Measurements from ENCODE around the gene UTF1. TPM values are rescaled to one million over a fixed set of nuclear protein-coding genes. Genes with fewer than 3 reads are reported as not detected.

Gene UTF1
- polyA plus RNA-seq, 3 donors: 0.14 to 0.48 (median 0.24) TPM

- Mint-ChIP-seq H3K9me3 (no peaks in the 10 kb centered on the region), H3K4me3 (no peak overlapping the region)
- 92% methylated on average over 10 of the region's 17 CpGs for WGBS (ENCODE audit: insufficient coverage)
Observed at GRCh38 chr10:133206356-133207040, 23.5 kb upstream of the UTF1 start.

DNA sequence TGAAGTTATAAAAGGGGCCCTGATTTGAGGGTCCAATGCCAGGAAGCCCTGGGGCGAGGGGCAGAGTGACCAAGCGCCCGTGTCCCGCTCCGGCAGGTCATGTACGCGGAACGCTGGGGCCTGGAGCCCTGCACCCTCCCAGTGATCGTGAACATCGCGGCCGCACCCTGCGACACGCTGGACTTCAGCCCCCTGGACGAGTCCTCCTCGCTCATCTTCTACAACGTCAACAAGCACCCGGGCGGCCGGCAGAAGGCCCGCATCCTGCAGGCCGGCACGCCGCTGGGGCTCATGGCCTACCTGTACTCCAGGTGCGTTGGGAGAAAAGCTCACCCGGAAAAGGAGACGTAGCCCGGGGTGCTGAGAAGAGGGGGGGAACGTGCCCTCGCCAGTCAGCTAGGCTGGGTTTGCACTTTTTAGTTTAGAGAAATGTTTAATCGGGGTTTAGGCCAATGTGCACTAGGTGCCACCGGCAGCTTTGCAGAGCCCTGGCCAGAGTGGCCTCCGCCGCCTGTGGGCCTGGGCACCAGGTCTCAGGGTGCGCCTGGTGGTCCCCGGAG lies 22.9 kb upstream of the UTF1 start:
- TF ChIP-seq CTCF (IDR thresholded peaks at IDR 0.05): no peak
- Histone ChIP-seq H3K4me1 (ENCODE audit: control insufficient read depth in 1 of 2, insufficient read depth in 2 of 2, low read length in 2 of 2) (no peaks in the 10 kb centered on the region), H4K20me1 (ENCODE audit: insufficient read depth, low read length) (no peaks in the 10 kb centered on the region), H3K4me3 (replicated peaks in 1 of 3; ENCODE audit: low read depth in 2 of 3, low read length in 3 of 3) (no peak overlapping the region), H3K36me3 (replicated peaks in 1 of 2; ENCODE audit: control insufficient read depth in 1 of 2, insufficient read depth in 2 of 2, low read length in 2 of 2) (no peaks in the 10 kb centered on the region), H3K79me2 (ENCODE audit: insufficient read depth, low read length) (no peaks in the 10 kb centered on the region), H3K27me3 (ENCODE audit: control insufficient read depth in 2 of 2, insufficient read depth in 2 of 2, low read length in 2 of 2) (no peaks in the 10 kb centered on the region), H3K9ac (ENCODE audit: insufficient read depth, low read length, poor library complexity, severe bottlenecking) (no peak overlapping the region), H3K9me3 (replicated peaks in 1 of 2; ENCODE audit: control insufficient read depth in 1 of 2, insufficient read depth in 1 of 2, low read length in 2 of 2) (no peaks in the 10 kb centered on the region), H3K27ac (ENCODE audit: low read depth in 1 of 2, low read length in 2 of 2) (no peak overlapping the region), H2AFZ (ENCODE audit: insufficient read depth, low read depth, low read length, poor library complexity, severe bottlenecking) (no peak overlapping the region), H3K4me2 (replicated peaks; ENCODE audit: extremely low read depth, low read length, poor library complexity, severe bottlenecking) (no peak overlapping the region)
- peaks cover 0 to 3% (median 2%) of the 10 kb centered on the region in 3 donors for H3K27me3 Mint-ChIP-seq (ENCODE audit: low read depth in 3 of 3)
- intact Hi-C loops (cut with micrococcal nuclease): no loop called here
- no peak for DNase-seq
- H3K27ac Mint-ChIP-seq: peak overlapping the region in 2 of 7 donors; percentile 41 to 66
- no peaks in the 10 kb centered on the region for H3K4me1 Mint-ChIP-seq
- no peaks in the 10 kb centered on the region for H3K9me3 Mint-ChIP-seq
- WGBS (ENCODE audit: insufficient coverage): 96% methylated on average over 33 of the region's 36 CpGs
- H3K4me3 Mint-ChIP-seq: no peak overlapping the region
- no peaks in the 10 kb centered on the region for H3K36me3 Mint-ChIP-seq

More at GRCh38 chr10:133206356-133207040, 23.5 kb upstream of the UTF1 start:
- no peak overlapping the region for H3K4me2 ChIP-seq (replicated peaks; ENCODE audit: extremely low read depth, low read length, poor library complexity, severe bottlenecking)
- no peaks in the 10 kb centered on the region for H3K36me3 Mint-ChIP-seq
- H3K4me3 ChIP-seq (replicated peaks in 1 of 3; ENCODE audit: low read depth in 2 of 3, low read length in 3 of 3): no peak overlapping the region
- DNase-seq: no peak
- no peak for TF ChIP-seq CTCF (IDR thresholded peaks at IDR 0.05)
- H3K27me3 Mint-ChIP-seq (ENCODE audit: low read depth in 3 of 3): peaks cover 0 to 3% (median 2%) of the 10 kb centered on the region in 3 donors
- no peaks in the 10 kb centered on the region for H3K9me3 ChIP-seq (replicated peaks in 1 of 2; ENCODE audit: control insufficient read depth in 1 of 2, insufficient read depth in 1 of 2, low read length in 2 of 2)
- intact Hi-C loops (cut with micrococcal nuclease): no loop called here
- H3K4me1 Mint-ChIP-seq: no peaks in the 10 kb centered on the region
- no peak overlapping the region for H2AFZ ChIP-seq (ENCODE audit: insufficient read depth, low read depth, low read length, poor library complexity, severe bottlenecking)
- H3K27ac ChIP-seq (ENCODE audit: low read depth in 1 of 2, low read length in 2 of 2): no peak overlapping the region
- no peaks in the 10 kb centered on the region for H3K36me3 ChIP-seq (replicated peaks in 1 of 2; ENCODE audit: control insufficient read depth in 1 of 2, insufficient read depth in 2 of 2, low read length in 2 of 2)
- H3K27me3 ChIP-seq (ENCODE audit: control insufficient read depth in 2 of 2, insufficient read depth in 2 of 2, low read length in 2 of 2): no peaks in the 10 kb centered on the region
- H3K79me2 ChIP-seq (ENCODE audit: insufficient read depth, low read length): no peaks in the 10 kb centered on the region
- no peak overlapping the region for H3K9ac ChIP-seq (ENCODE audit: insufficient read depth, low read length, poor library complexity, severe bottlenecking)
- H3K27ac Mint-ChIP-seq: peak overlapping the region in 1 of 7 donors; percentile 66
- H3K4me1 ChIP-seq (ENCODE audit: control insufficient read depth in 1 of 2, insufficient read depth in 2 of 2, low read length in 2 of 2): no peaks in the 10 kb centered on the region
- H4K20me1 ChIP-seq (ENCODE audit: insufficient read depth, low read length): no peaks in the 10 kb centered on the region

Data from CD14-positive monocyte (primary cell).